ENCODE measurements around the gene GAB3.

Gene GAB3

DNA sequence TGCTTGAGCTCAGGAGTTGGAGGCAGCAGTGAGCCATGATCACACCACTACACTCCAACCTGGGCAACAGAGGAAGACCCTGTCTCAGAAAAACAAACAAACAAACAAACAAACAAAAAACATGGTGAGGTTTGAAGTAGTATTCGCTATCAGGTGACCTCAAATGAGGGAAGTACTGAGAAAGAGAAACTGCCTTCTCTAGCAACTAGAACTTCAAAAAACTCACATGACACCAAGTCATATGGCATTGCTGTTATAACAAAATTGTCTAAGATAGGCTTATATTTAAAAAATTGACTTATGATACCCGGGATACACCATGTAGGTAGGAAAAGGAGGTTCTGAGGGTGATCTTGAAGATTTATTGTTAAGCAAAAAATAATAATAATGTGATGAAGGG lies 44.1 kb upstream of the GAB3 start:
- H3K27me3 ChIP-seq (ENCODE audit: insufficient read depth, poor library complexity, severe bottlenecking) = no peaks in the 10 kb centered on the region
- DNase-seq (ENCODE audit: low read depth in 1 of 2, low spot score in 1 of 2) = no peak
- peak overlapping the region; percentile 42 for H3K27ac ChIP-seq (replicated peaks)
- H3K4me3 ChIP-seq (replicated peaks; ENCODE audit: insufficient read depth, low read length) = no peak overlapping the region
- TF ChIP-seq, protein P1, sequence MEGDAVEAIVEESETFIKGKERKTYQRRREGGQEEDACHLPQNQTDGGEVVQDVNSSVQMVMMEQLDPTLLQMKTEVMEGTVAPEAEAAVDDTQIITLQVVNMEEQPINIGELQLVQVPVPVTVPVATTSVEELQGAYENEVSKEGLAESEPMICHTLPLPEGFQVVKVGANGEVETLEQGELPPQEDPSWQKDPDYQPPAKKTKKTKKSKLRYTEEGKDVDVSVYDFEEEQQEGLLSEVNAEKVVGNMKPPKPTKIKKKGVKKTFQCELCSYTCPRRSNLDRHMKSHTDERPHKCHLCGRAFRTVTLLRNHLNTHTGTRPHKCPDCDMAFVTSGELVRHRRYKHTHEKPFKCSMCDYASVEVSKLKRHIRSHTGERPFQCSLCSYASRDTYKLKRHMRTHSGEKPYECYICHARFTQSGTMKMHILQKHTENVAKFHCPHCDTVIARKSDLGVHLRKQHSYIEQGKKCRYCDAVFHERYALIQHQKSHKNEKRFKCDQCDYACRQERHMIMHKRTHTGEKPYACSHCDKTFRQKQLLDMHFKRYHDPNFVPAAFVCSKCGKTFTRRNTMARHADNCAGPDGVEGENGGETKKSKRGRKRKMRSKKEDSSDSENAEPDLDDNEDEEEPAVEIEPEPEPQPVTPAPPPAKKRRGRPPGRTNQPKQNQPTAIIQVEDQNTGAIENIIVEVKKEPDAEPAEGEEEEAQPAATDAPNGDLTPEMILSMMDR (IDR thresholded peaks at IDR 0.05; ENCODE audit: insufficient read depth, low read length) = no peak
- TF ChIP-seq GABPA (IDR thresholded peaks at IDR 0.05; ENCODE audit: low read depth) = no peak
- no peak for TF ChIP-seq POLR2AphosphoS5 (IDR thresholded peaks at IDR 0.05; ENCODE audit: low read depth)
- TF ChIP-seq SPI1 (IDR thresholded peaks at IDR 0.05; ENCODE audit: borderline replicate concordance, low read depth) = no peak
- TF ChIP-seq, protein P2, sequence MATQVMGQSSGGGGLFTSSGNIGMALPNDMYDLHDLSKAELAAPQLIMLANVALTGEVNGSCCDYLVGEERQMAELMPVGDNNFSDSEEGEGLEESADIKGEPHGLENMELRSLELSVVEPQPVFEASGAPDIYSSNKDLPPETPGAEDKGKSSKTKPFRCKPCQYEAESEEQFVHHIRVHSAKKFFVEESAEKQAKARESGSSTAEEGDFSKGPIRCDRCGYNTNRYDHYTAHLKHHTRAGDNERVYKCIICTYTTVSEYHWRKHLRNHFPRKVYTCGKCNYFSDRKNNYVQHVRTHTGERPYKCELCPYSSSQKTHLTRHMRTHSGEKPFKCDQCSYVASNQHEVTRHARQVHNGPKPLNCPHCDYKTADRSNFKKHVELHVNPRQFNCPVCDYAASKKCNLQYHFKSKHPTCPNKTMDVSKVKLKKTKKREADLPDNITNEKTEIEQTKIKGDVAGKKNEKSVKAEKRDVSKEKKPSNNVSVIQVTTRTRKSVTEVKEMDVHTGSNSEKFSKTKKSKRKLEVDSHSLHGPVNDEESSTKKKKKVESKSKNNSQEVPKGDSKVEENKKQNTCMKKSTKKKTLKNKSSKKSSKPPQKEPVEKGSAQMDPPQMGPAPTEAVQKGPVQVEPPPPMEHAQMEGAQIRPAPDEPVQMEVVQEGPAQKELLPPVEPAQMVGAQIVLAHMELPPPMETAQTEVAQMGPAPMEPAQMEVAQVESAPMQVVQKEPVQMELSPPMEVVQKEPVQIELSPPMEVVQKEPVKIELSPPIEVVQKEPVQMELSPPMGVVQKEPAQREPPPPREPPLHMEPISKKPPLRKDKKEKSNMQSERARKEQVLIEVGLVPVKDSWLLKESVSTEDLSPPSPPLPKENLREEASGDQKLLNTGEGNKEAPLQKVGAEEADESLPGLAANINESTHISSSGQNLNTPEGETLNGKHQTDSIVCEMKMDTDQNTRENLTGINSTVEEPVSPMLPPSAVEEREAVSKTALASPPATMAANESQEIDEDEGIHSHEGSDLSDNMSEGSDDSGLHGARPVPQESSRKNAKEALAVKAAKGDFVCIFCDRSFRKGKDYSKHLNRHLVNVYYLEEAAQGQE (IDR thresholded peaks at IDR 0.05; ENCODE audit: insufficient replicate concordance, low read depth) = no peak

DNA sequence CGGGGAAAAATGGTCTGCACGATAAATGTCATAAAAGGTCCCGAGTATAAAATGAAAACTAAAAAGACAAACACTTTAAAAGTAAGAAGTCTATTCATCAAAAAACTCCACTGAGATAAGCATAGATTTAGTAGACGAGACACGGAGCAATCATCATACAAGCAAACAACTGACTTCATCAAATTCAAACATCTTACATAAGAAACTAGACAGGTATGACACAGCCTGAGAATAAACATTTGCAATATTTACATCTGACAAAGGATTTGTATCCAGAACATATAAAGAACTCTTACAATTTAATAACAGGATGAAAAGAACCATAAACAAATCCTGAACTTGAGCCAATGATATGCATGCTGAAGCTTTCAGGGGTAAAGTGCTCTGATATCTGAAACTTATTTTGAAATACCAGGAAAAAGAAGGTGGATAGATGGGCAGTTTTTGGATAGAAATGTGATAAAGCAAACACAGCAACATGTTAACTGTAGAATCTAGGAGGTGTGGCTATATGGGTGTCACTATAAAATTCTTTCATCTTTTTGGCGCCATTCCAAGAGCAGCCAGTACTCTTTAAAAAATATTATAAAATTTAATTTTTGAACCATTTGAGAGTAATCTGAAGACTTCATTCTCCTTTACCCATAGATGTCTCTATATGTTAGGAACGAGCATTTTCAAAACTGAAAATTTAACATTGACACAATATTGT lies 42.4 kb upstream of the GAB3 start:
- TF ChIP-seq, protein P2 (IDR thresholded peaks at IDR 0.05; ENCODE audit: insufficient replicate concordance, low read depth) = no peak
- TF ChIP-seq, protein P1 (IDR thresholded peaks at IDR 0.05; ENCODE audit: insufficient read depth, low read length) = no peak
- TF ChIP-seq GABPA (IDR thresholded peaks at IDR 0.05; ENCODE audit: low read depth) (no peak), SPI1 (IDR thresholded peaks at IDR 0.05; ENCODE audit: borderline replicate concordance, low read depth) (no peak), POLR2AphosphoS5 (IDR thresholded peaks at IDR 0.05; ENCODE audit: low read depth) (no peak)
- Histone ChIP-seq H3K4me3 (replicated peaks; ENCODE audit: insufficient read depth, low read length) (no peak overlapping the region), H3K27ac (replicated peaks) (no peak overlapping the region), H3K27me3 (ENCODE audit: insufficient read depth, poor library complexity, severe bottlenecking) (no peaks in the 10 kb centered on the region)
- DNase-seq (ENCODE audit: low read depth in 1 of 2, low spot score in 1 of 2) = no peak

DNA sequence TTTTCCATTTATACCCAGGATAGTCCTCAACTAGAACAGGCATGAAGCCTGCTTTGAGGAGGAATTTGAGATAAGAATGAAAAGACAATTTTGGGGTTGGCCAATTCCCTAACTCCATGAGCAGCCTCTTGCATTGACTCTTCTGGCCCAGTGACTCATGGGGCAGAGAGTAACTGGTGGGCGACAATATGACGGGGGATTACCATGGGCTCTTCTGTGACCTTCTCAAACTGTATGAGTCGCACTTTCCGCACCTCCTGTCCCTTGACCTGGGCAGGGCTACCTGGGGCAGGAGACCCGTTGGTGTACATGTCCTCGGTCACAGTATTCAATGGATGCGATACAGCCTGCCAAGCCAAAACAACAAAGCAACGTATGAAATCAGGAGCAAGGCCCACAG lies 41.1 kb upstream of the GAB3 start:
- TF ChIP-seq POLR2AphosphoS5 (IDR thresholded peaks at IDR 0.05; ENCODE audit: low read depth) (no peak), GABPA (IDR thresholded peaks at IDR 0.05; ENCODE audit: low read depth) (no peak), SPI1 (IDR thresholded peaks at IDR 0.05; ENCODE audit: borderline replicate concordance, low read depth) (no peak)
- no peak overlapping the region for H3K4me3 ChIP-seq (replicated peaks; ENCODE audit: insufficient read depth, low read length)
- no peaks in the 10 kb centered on the region for H3K27me3 ChIP-seq (ENCODE audit: insufficient read depth, poor library complexity, severe bottlenecking)
- H3K27ac ChIP-seq (replicated peaks) = no peak overlapping the region
- no peak for DNase-seq (ENCODE audit: low read depth in 1 of 2, low spot score in 1 of 2)

DNA sequence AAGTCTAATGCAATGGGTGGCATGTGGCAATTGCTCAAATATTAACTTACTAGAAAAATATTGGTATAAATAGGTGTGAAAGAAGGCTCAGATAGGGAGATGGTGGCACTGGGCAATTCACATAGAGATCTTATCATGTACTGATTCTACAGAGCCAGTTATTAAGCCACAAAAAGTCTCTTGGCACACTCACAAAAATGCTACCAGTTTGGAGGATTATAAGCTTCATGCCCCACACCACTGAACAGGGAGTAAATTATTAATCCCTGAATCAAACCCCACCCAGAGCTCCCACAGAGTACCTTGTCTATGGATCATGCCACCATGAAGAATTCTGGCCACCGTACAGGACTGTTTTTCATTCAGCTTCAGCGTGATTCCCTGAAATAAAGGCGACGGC lies 40.6 kb upstream of the GAB3 start:
- Histone ChIP-seq H3K27me3 (ENCODE audit: insufficient read depth, poor library complexity, severe bottlenecking) (no peaks in the 10 kb centered on the region), H3K4me3 (replicated peaks; ENCODE audit: insufficient read depth, low read length) (no peak overlapping the region), H3K27ac (replicated peaks) (no peak overlapping the region)
- TF ChIP-seq SPI1 (IDR thresholded peaks at IDR 0.05; ENCODE audit: borderline replicate concordance, low read depth) = no peak
- TF ChIP-seq, protein P1 (IDR thresholded peaks at IDR 0.05; ENCODE audit: insufficient read depth, low read length) = no peak
- TF ChIP-seq POLR2AphosphoS5 (IDR thresholded peaks at IDR 0.05; ENCODE audit: low read depth) = no peak
- TF ChIP-seq, protein P2 (IDR thresholded peaks at IDR 0.05; ENCODE audit: insufficient replicate concordance, low read depth) = no peak
- TF ChIP-seq GABPA (IDR thresholded peaks at IDR 0.05; ENCODE audit: low read depth) = no peak
- no peak for DNase-seq (ENCODE audit: low read depth in 1 of 2, low spot score in 1 of 2)
